Astrocyte (in vitro differentiated cells and primary cell): ENCODE measurements around the gene KBTBD2.

ENCODE experiments used
- CTCF ChIP-seq: IDR thresholded peaks from 2 replicates; pipeline ENCODE4 v1.5.1; 2011; ENCODE audit warnings: low read depth, mild to moderate bottlenecking, inconsistent platforms, low read length, moderate library complexity; ENCODE audit not compliant: insufficient read depth
- EZH2 ChIP-seq: IDR thresholded peaks from 2 replicates; pipeline ENCODE4 v1.6.1; 2012; ENCODE audit warnings: mild to moderate bottlenecking, low read length, inconsistent platforms; ENCODE audit not compliant: insufficient read depth

GRCh38 chr7:32846630-32847225 lies 44.8 kb downstream of the KBTBD2 start:
- no peak for TF ChIP-seq EZH2
- TF ChIP-seq CTCF: peak; percentile 34
